ENCODE data around the gene PCSK5. TPM values are rescaled to one million over a fixed set of nuclear protein-coding genes. Genes with fewer than 3 reads are reported as not detected.
"Not testable (repeated sequence)": the region's sequence is repeated elsewhere in the genome, so short reads cannot be mapped to it uniquely, and the experiment has no call there.

The PCSK5 gene
- total RNA-seq, 1 donor from 2014 or later: 0.79 TPM

GRCh38 chr9:76302947-76303550 is 412.6 kb downstream of the PCSK5 start:
- peak; percentile 70 to 74 for DNase-seq (ENCODE audit: low read depth in 2 of 2)

- DNase-seq (ENCODE audit: low read depth in 2 of 2): not testable (repeated sequence)
Observed at GRCh38 chr9:76307047-76307446, 416.6 kb downstream of the PCSK5 start.

- no peak for DNase-seq (ENCODE audit: low read depth in 2 of 2)
Observed at GRCh38 chr9:76310577-76310976, 420.1 kb downstream of the PCSK5 start.

GRCh38 chr9:76310991-76311390 is 420.5 kb downstream of the PCSK5 start:
- DNase-seq (ENCODE audit: low read depth in 2 of 2): no peak

- DNase-seq (ENCODE audit: low read depth in 2 of 2): no peak
Observed at GRCh38 chr9:76311537-76311936, 421.1 kb downstream of the PCSK5 start.

GRCh38 chr9:76313771-76314170 is 423.3 kb downstream of the PCSK5 start:
- DNase-seq (ENCODE audit: low read depth in 2 of 2): no peak

- no peak for DNase-seq (ENCODE audit: low read depth in 2 of 2)
Observed at GRCh38 chr9:76314321-76314720, 423.8 kb downstream of the PCSK5 start.

GRCh38 chr9:76316069-76316468 is 425.6 kb downstream of the PCSK5 start:
- DNase-seq (ENCODE audit: low read depth in 2 of 2): no peak

- DNase-seq (ENCODE audit: low read depth in 2 of 2): not testable (repeated sequence)
Observed at GRCh38 chr9:76319466-76319865, 429.0 kb downstream of the PCSK5 start.

GRCh38 chr9:76321195-76321828 is 430.8 kb downstream of the PCSK5 start:
- peak in 1 of 2 donors; percentile 88 for DNase-seq (ENCODE audit: low read depth in 2 of 2)

- DNase-seq (ENCODE audit: low read depth in 2 of 2): no peak
Observed at GRCh38 chr9:76322810-76323209, 432.3 kb downstream of the PCSK5 start.

- DNase-seq (ENCODE audit: low read depth in 2 of 2): no peak
Observed at GRCh38 chr9:76323490-76323889, 433.0 kb downstream of the PCSK5 start.

- not testable (repeated sequence) for DNase-seq (ENCODE audit: low read depth in 2 of 2)
Observed at GRCh38 chr9:76324030-76324429, 433.6 kb downstream of the PCSK5 start.

- DNase-seq (ENCODE audit: low read depth in 2 of 2): no peak
Observed at GRCh38 chr9:76330034-76330433, 439.6 kb downstream of the PCSK5 start.

- DNase-seq (ENCODE audit: low read depth in 2 of 2): no peak
Observed at GRCh38 chr9:76333388-76333787, 442.9 kb downstream of the PCSK5 start.

- DNase-seq (ENCODE audit: low read depth in 2 of 2): no peak
Observed at GRCh38 chr9:76333964-76334363, 443.5 kb downstream of the PCSK5 start.

- no peak for DNase-seq (ENCODE audit: low read depth in 2 of 2)
Observed at GRCh38 chr9:76336027-76336426, 445.6 kb downstream of the PCSK5 start.

GRCh38 chr9:76338418-76338817 is 447.9 kb downstream of the PCSK5 start:
- DNase-seq (ENCODE audit: low read depth in 2 of 2): no peak

- DNase-seq (ENCODE audit: low read depth in 2 of 2): no peak
Observed at GRCh38 chr9:76341616-76342015, 451.1 kb downstream of the PCSK5 start.

GRCh38 chr9:76342201-76342600 is 451.7 kb downstream of the PCSK5 start:
- DNase-seq (ENCODE audit: low read depth in 2 of 2): no peak

GRCh38 chr9:76342858-76343257 is 452.4 kb downstream of the PCSK5 start:
- no peak for DNase-seq (ENCODE audit: low read depth in 2 of 2)

GRCh38 chr9:76349865-76350264 is 459.4 kb downstream of the PCSK5 start:
- DNase-seq (ENCODE audit: low read depth in 2 of 2): no peak

GRCh38 chr9:76351006-76351405 is 460.5 kb downstream of the PCSK5 start:
- DNase-seq (ENCODE audit: low read depth in 2 of 2): no peak
